Measurements from ENCODE around the gene RRP1.

Gene RRP1

DNA sequence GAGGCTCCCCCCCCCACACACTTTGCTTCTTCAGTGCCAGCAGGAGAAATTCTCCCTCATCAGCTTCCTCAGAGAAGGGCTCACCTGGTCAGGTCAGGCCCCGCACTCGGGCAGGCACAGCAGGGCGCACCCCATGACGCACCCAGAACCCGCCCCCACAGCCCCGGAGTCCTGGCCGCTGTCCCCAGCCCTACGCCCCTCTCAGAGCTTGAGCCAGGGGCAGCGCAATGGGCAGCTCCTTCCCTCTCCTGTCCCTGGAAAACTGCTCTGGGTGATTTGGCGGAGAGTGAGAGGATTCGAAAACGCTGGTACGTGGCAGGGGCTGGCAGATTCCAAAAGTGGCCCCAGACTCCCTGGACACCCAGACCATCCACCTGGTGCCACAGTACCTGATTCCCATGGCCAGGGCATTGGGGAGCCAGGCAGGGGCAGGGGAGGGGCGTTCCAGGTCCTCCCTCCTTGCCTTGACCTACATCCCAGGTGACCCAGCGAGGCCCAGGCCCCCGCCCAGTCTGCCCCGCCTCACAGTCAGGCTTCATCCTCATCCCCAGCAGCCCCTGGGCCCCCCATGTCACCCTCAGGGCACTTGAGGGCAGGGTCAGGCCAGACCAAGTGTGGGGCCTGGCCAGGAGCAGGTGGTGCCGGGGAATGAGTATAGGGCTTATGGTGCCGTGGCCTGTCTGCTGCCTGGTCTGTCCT is 23.7 kb downstream of the RRP1 start:
- no peaks in the 10 kb centered on the region; the same call in 1 of the 2 replicates for H3K36me3 ChIP-seq
- no peak for TF ChIP-seq Cebpa-rat (IDR thresholded peaks at IDR 0.05)
- no peak overlapping the region for H3K4me3 ChIP-seq
- no peak overlapping the region for H3K9ac ChIP-seq
- H3K4me2 ChIP-seq: peak overlapping the region; percentile 17; the same call in 1 of the 2 replicates
- no peaks in the 10 kb centered on the region for H3K27me3 ChIP-seq
- no peak overlapping the region for H3K27ac ChIP-seq
- H4K20me1 ChIP-seq: peaks cover 32% of the 10 kb centered on the region
- H3K4me1 ChIP-seq: peaks cover 71% of the 10 kb centered on the region
- H3K9me3 ChIP-seq: no peaks in the 10 kb centered on the region

DNA sequence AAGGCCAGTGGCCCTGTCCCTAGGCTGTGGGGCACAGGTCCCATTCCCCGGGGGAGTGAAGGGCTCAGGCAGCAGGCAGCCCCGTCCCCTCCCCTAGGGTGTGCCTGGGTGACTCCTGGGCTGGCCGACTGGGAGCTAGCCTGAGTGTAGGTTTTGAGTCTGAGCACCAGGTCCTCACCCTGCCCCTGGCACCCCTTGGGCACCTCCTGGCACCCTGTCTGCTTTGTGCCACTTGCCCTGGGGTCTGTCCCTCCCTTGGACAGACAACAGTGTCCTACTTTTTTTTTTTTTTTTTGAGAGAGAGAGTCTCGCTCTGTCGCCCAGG is 24.2 kb downstream of the RRP1 start:
- Histone ChIP-seq H3K9me3 (peaks cover 4% of the 10 kb centered on the region), H3K4me2 (peak overlapping the region; percentile 17; the same call in 1 of the 2 replicates), H3K27ac (no peak overlapping the region), H3K4me1 (peaks cover 71% of the 10 kb centered on the region), H3K27me3 (no peaks in the 10 kb centered on the region), H3K9ac (no peak overlapping the region), H3K4me3 (no peak overlapping the region), H3K36me3 (no peaks in the 10 kb centered on the region; the same call in 1 of the 2 replicates), H4K20me1 (peaks cover 27% of the 10 kb centered on the region)
- TF ChIP-seq Cebpa-rat (IDR thresholded peaks at IDR 0.05): no peak

DNA sequence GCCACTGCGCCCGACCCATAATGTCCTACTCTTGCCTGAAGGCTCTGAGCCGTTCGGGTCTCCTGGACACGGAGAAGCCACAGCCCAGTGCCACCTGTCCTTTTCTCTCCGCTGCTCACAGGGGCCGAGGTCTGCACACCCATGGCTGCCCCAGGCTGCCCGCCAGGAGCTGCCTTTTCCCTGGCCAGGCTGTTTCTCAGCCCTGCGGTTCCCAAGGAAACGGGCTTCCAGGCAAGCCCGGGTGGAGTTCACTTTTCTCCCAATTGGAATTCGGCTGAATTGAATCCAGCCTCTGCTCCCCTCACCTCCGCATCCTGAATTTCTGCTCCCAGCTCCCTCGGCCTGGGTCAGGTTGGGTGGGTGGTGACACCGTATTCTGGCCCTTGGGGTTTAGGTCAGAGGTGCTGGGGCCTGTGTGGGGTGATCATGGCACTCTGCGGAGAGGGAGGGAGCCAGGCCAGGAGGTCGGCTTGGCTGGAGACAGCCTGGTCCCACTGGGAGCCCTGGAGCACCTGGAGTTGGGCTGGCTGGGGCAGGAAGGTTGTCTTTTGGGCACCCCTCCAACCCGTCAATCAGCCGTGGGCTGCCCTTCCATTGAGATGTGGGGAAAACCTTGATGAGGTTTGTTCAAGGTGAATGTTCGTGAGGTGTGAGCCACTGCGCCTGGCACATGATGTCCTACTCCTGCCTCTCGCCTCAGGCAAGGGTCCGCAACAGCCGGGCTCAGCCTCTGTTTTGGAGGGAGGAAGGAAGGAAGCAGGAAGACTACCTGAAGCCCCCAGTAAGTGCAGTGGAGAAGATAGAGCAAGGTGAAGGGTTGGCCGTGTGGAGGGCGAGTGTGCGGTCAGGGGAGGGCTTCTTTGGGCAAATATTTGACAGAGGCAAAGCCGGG is 25.1 kb downstream of the RRP1 start:
- no peaks in the 10 kb centered on the region; the same call in 1 of the 2 replicates for H3K36me3 ChIP-seq
- H3K4me3 ChIP-seq: no peak overlapping the region
- no peaks in the 10 kb centered on the region for H3K27me3 ChIP-seq
- H3K27ac ChIP-seq: no peak overlapping the region
- peaks cover 20% of the 10 kb centered on the region; the same call in 1 of the 2 replicates for H4K20me1 ChIP-seq
- no peak overlapping the region for H3K9ac ChIP-seq
- peaks cover 67% of the 10 kb centered on the region for H3K4me1 ChIP-seq
- no peak for TF ChIP-seq Cebpa-rat (IDR thresholded peaks at IDR 0.05)
- H3K9me3 ChIP-seq: peaks cover 10% of the 10 kb centered on the region
- no peak overlapping the region for H3K4me2 ChIP-seq

DNA sequence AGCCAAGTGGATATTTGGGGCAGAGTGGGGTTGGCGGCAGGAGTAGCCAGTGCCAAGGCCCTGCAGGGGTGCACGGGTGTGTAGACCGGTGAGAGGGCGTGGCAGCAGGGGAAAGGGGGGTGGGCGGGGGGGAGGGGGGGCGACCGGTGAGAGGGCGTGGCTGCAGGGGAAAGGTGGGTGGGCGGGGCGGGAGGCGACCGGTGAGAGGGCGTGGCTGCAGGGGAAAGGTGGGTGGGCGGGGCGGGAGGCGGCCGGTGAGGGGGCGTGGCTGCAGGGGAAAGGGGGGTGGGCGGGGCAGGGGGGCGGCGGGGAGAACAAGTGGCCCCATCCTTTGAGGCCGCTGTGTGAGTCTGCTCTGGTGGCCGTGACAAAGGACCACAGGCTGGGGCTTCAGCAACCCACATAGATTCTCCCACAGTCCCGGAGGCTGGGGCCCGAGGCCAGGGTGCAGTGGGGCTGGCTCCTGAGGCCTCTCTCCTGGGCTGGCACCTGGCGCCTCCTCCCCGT is 25.8 kb downstream of the RRP1 start:
- Histone ChIP-seq H3K9ac (no peak overlapping the region), H3K36me3 (peaks cover 3% of the 10 kb centered on the region; the same call in 1 of the 2 replicates), H3K4me2 (no peak overlapping the region), H3K9me3 (peaks cover 13% of the 10 kb centered on the region), H3K4me1 (peaks cover 60% of the 10 kb centered on the region), H3K4me3 (no peak overlapping the region), H4K20me1 (peaks cover 19% of the 10 kb centered on the region; the same call in 1 of the 2 replicates), H3K27ac (no peak overlapping the region), H3K27me3 (no peaks in the 10 kb centered on the region)
- no peak for TF ChIP-seq Cebpa-rat (IDR thresholded peaks at IDR 0.05)

DNA sequence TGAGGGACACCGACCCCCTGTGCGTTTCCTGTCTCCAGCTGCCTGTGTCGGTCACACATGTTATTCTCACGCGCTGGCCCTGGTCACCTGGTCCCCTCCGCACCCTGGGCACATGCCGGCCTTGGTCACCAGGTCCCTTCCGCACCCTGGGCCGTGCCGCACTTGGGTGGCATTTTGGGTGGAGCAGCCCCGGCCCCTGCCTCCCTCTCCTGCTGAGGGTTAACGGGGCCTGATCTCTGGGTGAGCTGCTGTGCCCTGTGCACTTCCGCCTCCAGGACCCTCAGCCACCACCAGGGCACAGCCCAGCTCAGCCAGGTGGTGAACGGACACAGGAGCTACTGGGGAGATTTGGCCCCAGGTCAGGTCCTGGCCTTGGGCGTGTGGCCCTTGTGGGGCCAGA is 26.6 kb downstream of the RRP1 start:
- Histone ChIP-seq H3K4me2 (no peak overlapping the region), H3K9ac (no peak overlapping the region), H3K4me3 (no peak overlapping the region), H3K9me3 (peaks cover 16% of the 10 kb centered on the region), H3K27ac (no peak overlapping the region), H3K4me1 (peaks cover 52% of the 10 kb centered on the region), H3K27me3 (no peaks in the 10 kb centered on the region), H3K36me3 (peaks cover 8% of the 10 kb centered on the region; the same call in 1 of the 2 replicates), H4K20me1 (peaks cover 10% of the 10 kb centered on the region; the same call in 1 of the 2 replicates)
- no peak for TF ChIP-seq Cebpa-rat (IDR thresholded peaks at IDR 0.05)

DNA sequence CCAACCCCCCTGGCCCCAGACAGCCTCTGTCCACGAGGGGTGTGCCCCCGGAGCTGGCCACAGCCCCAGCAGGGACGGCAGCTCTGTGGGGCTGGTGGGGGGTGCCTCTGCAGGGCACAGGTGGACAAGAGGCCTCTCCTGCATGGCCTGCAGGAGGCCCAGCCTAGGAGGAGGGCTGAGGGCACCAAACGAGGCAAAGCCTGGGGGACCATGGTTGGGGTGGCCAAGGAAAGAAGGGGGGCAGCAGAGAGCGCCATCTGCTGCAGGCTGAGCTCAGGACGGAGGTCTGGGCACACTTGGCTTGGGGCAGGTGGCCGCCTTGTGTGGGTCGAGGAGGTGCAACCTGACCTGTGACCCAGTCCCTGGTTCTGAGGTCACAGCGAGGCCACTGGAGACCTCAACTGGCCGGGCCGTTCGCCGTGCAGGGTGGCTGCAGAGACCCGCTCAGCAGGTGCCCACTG is 27.3 kb downstream of the RRP1 start:
- Histone ChIP-seq H3K4me2 (peak overlapping the region; percentile 66), H3K36me3 (peaks cover 8% of the 10 kb centered on the region; the same call in 1 of the 2 replicates), H3K4me3 (no peak overlapping the region), H4K20me1 (peaks cover 4% of the 10 kb centered on the region; the same call in 1 of the 2 replicates), H3K27me3 (no peaks in the 10 kb centered on the region), H3K4me1 (peaks cover 45% of the 10 kb centered on the region), H3K9ac (no peak overlapping the region), H3K9me3 (peaks cover 16% of the 10 kb centered on the region), H3K27ac (no peak overlapping the region)
- no peak for TF ChIP-seq Cebpa-rat (IDR thresholded peaks at IDR 0.05)

DNA sequence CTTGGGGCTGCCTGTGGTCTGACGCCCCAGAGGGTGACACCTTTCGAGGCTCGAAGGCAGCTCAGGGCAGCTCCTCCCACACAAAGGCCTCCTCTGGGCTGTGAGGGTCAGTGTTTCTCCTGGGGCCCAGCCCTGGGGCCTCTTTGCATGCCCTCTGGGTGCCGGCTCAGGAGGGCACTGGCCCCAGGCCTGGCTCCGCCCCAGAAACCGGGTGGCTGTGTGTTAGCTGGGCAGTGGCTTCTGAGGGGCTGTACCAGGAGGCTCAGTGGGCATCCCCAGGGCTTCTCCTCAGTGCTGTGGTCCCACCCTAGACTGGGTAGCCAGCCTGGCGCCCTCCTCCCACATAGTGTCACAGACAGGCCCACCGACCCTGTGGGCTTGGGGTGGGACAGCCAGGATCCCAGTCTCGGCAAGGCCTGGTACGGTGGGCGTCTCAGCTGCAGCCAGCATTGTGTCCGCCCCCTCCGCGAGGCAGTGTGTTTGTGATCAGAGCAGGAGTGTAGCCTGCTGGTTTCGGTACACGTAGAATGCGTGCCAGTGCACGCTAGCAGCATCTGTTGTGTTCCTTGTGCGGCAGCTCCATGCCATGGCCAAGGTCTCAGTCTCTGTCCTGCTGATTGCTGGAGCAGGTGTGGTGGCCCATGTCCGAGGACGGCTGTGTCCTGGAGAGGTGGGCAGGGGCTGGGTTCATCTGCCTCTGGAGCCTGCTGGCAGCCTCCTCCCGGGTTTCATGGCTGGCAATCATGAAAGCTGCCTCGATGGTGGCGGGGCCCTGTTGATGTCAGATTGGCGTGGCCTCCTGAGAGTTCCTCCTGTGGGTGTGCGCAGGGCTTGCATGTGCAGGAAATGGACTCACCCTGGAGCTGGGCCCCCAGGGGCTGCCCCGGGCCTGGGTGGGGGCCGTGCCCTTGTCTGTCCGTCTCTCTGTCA is 28.0 kb downstream of the RRP1 start:
- Histone ChIP-seq H3K4me1 (peaks cover 37% of the 10 kb centered on the region), H3K27me3 (no peaks in the 10 kb centered on the region), H3K9ac (peak overlapping the region; percentile 38; the same call in 1 of the 2 replicates), H4K20me1 (no peaks in the 10 kb centered on the region; the same call in 1 of the 2 replicates), H3K36me3 (peaks cover 8% of the 10 kb centered on the region; the same call in 1 of the 2 replicates), H3K4me2 (peak overlapping the region; percentile 66), H3K4me3 (no peak overlapping the region), H3K9me3 (peaks cover 22% of the 10 kb centered on the region), H3K27ac (no peak overlapping the region)
- no peak for TF ChIP-seq Cebpa-rat (IDR thresholded peaks at IDR 0.05)

DNA sequence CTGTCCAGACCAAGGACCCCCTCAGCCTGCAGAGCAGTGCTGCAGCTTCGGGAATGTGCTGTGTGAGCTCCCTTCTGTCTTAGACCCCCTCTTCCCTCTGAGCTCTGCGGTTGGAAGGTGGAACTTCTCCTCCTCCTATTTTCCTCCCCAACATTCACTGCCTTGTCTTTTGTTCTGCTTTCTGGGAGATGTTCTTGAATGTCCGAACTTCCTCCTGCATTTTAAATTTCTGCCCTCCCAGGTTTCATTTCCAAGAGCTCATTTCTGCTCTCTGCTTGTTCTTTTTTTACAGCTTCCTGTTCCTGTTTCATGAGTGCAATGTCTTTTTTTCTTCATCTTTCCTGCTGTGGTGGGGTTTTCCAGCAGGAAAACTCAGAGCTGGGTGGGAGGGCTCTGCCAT is 29.3 kb downstream of the RRP1 start:
- H3K4me2 ChIP-seq: no peak overlapping the region; the same call in 1 of the 2 replicates
- H3K4me1 ChIP-seq: peaks cover 26% of the 10 kb centered on the region
- H3K9me3 ChIP-seq: peaks cover 22% of the 10 kb centered on the region
- no peak for TF ChIP-seq Cebpa-rat (IDR thresholded peaks at IDR 0.05)
- H3K36me3 ChIP-seq: peaks cover 8% of the 10 kb centered on the region; the same call in 1 of the 2 replicates
- no peak overlapping the region for H3K9ac ChIP-seq
- no peak overlapping the region for H3K27ac ChIP-seq
- no peaks in the 10 kb centered on the region for H3K27me3 ChIP-seq
- H3K4me3 ChIP-seq: no peak overlapping the region
- no peaks in the 10 kb centered on the region; the same call in 1 of the 2 replicates for H4K20me1 ChIP-seq
